ENCODE data around the gene DNAJC18.

- TF ChIP-seq ZFP41 (tag by site-specific recombination; IDR thresholded peaks at IDR 0.05; ENCODE audit: borderline replicate concordance) (no peak), ZNF311 (tag by site-specific recombination; IDR thresholded peaks at IDR 0.05; ENCODE audit: borderline replicate concordance) (no peak), CTCF (tag by site-specific recombination; IDR thresholded peaks at IDR 0.05) (no peak), ATF2 (tag by site-specific recombination; IDR thresholded peaks at IDR 0.05; ENCODE audit: low read depth) (no peak), SP7 (tag by site-specific recombination; IDR thresholded peaks at IDR 0.05) (no peak), YY1 (tag by site-specific recombination; IDR thresholded peaks at IDR 0.05) (no peak)
Observed at GRCh38 chr5:139394654-139395566, 44.4 kb downstream of the DNAJC18 start, which contains the start of gene PROB1.

Measured in HEK293 (cell line).